ENCODE measurements around the gene HIGD1B.

The HIGD1B gene

GRCh38 chr17:44859701-44860100 is 12.0 kb downstream of the HIGD1B start:
- Histone ChIP-seq H3K4me1 (ENCODE audit: control insufficient read depth, insufficient read depth, low read length) (no peaks in the 10 kb centered on the region), H3K36me3 (ENCODE audit: control insufficient read depth, insufficient read depth, low read length) (peaks cover 35% of the 10 kb centered on the region), H3K9me3 (ENCODE audit: control insufficient read depth, insufficient read depth, low read length) (no peaks in the 10 kb centered on the region), H3K27me3 (ENCODE audit: control insufficient read depth, insufficient read depth, low read length) (no peaks in the 10 kb centered on the region), H3K4me3 (ENCODE audit: low read length) (no peak overlapping the region), H3K27ac (ENCODE audit: low read length) (no peak overlapping the region)
- no peak for DNase-seq (ENCODE audit: low read depth, low spot score)
- WGBS (ENCODE audit: insufficient coverage, insufficient read length): no CpG with 5 or more reads among the region's 5 CpGs

GRCh38 chr17:44862278-44862914 is 14.7 kb downstream of the HIGD1B start:
- no peaks in the 10 kb centered on the region for H3K9me3 ChIP-seq (ENCODE audit: control insufficient read depth, insufficient read depth, low read length)
- peaks cover 32% of the 10 kb centered on the region for H3K36me3 ChIP-seq (ENCODE audit: control insufficient read depth, insufficient read depth, low read length)
- no peaks in the 10 kb centered on the region for H3K27me3 ChIP-seq (ENCODE audit: control insufficient read depth, insufficient read depth, low read length)
- WGBS (ENCODE audit: insufficient coverage, insufficient read length): no CpG with 5 or more reads among the region's 9 CpGs
- H3K4me3 ChIP-seq (ENCODE audit: low read length): no peak overlapping the region
- H3K4me1 ChIP-seq (ENCODE audit: control insufficient read depth, insufficient read depth, low read length): no peaks in the 10 kb centered on the region
- no peak overlapping the region for H3K27ac ChIP-seq (ENCODE audit: low read length)
- no peak for DNase-seq (ENCODE audit: low read depth, low spot score)

GRCh38 chr17:44863061-44863918 is 15.6 kb downstream of the HIGD1B start:
- no peaks in the 10 kb centered on the region for H3K4me1 ChIP-seq (ENCODE audit: control insufficient read depth, insufficient read depth, low read length)

GRCh38 chr17:44864831-44865230 is 17.1 kb downstream of the HIGD1B start:
- no peaks in the 10 kb centered on the region for H3K9me3 ChIP-seq (ENCODE audit: control insufficient read depth, insufficient read depth, low read length)
- no peak overlapping the region for H3K4me3 ChIP-seq (ENCODE audit: low read length)
- no peaks in the 10 kb centered on the region for H3K27me3 ChIP-seq (ENCODE audit: control insufficient read depth, insufficient read depth, low read length)
- WGBS (ENCODE audit: insufficient coverage, insufficient read length): no CpG with 5 or more reads among the region's 10 CpGs
- peaks cover 30% of the 10 kb centered on the region for H3K36me3 ChIP-seq (ENCODE audit: control insufficient read depth, insufficient read depth, low read length)
- DNase-seq (ENCODE audit: low read depth, low spot score): no peak
- H3K4me1 ChIP-seq (ENCODE audit: control insufficient read depth, insufficient read depth, low read length): no peaks in the 10 kb centered on the region
- no peak overlapping the region for H3K27ac ChIP-seq (ENCODE audit: low read length)

More at GRCh38 chr17:44863061-44863918, 15.6 kb downstream of the HIGD1B start:
- WGBS (ENCODE audit: insufficient coverage, insufficient read length): 100% methylated on average over 3 of the region's 12 CpGs
- H3K4me3 ChIP-seq (ENCODE audit: low read length): no peak overlapping the region
- no peaks in the 10 kb centered on the region for H3K27me3 ChIP-seq (ENCODE audit: control insufficient read depth, insufficient read depth, low read length)
- no peak for DNase-seq (ENCODE audit: low read depth, low spot score)
- peaks cover 33% of the 10 kb centered on the region for H3K36me3 ChIP-seq (ENCODE audit: control insufficient read depth, insufficient read depth, low read length)
- no peak overlapping the region for H3K27ac ChIP-seq (ENCODE audit: low read length)
- H3K9me3 ChIP-seq (ENCODE audit: control insufficient read depth, insufficient read depth, low read length): no peaks in the 10 kb centered on the region

- no CpG with 5 or more reads among the region's 1 CpG for WGBS (ENCODE audit: insufficient coverage, insufficient read length)
- peak; percentile 63 for DNase-seq (ENCODE audit: low read depth, low spot score)
- Histone ChIP-seq H3K27ac (ENCODE audit: low read length) (no peak overlapping the region), H3K9me3 (ENCODE audit: control insufficient read depth, insufficient read depth, low read length) (no peaks in the 10 kb centered on the region), H3K27me3 (ENCODE audit: control insufficient read depth, insufficient read depth, low read length) (no peaks in the 10 kb centered on the region), H3K4me3 (ENCODE audit: low read length) (no peak overlapping the region), H3K4me1 (ENCODE audit: control insufficient read depth, insufficient read depth, low read length) (no peaks in the 10 kb centered on the region), H3K36me3 (ENCODE audit: control insufficient read depth, insufficient read depth, low read length) (peaks cover 26% of the 10 kb centered on the region)
Measured at GRCh38 chr17:44865231-44865660, 17.6 kb downstream of the HIGD1B start.

- Histone ChIP-seq H3K4me3 (ENCODE audit: low read length) (no peak overlapping the region), H3K27ac (ENCODE audit: low read length) (no peak overlapping the region), H3K4me1 (ENCODE audit: control insufficient read depth, insufficient read depth, low read length) (no peaks in the 10 kb centered on the region), H3K9me3 (ENCODE audit: control insufficient read depth, insufficient read depth, low read length) (no peaks in the 10 kb centered on the region), H3K27me3 (ENCODE audit: control insufficient read depth, insufficient read depth, low read length) (no peaks in the 10 kb centered on the region), H3K36me3 (ENCODE audit: control insufficient read depth, insufficient read depth, low read length) (peaks cover 24% of the 10 kb centered on the region)
- DNase-seq (ENCODE audit: low read depth, low spot score): no peak
- no CpG with 5 or more reads among the region's 6 CpGs for WGBS (ENCODE audit: insufficient coverage, insufficient read length)
Measured at GRCh38 chr17:44865931-44866330, 18.2 kb downstream of the HIGD1B start.

GRCh38 chr17:44867841-44868240 is 20.2 kb downstream of the HIGD1B start:
- no CpG with 5 or more reads among the region's 3 CpGs for WGBS (ENCODE audit: insufficient coverage, insufficient read length)
- H3K27me3 ChIP-seq (ENCODE audit: control insufficient read depth, insufficient read depth, low read length): no peaks in the 10 kb centered on the region
- no peak for DNase-seq (ENCODE audit: low read depth, low spot score)

GRCh38 chr17:44871556-44871955 is 23.9 kb downstream of the HIGD1B start:
- Histone ChIP-seq H3K27me3 (ENCODE audit: control insufficient read depth, insufficient read depth, low read length) (no peaks in the 10 kb centered on the region), H3K27ac (ENCODE audit: low read length) (no peak overlapping the region), H3K9me3 (ENCODE audit: control insufficient read depth, insufficient read depth, low read length) (no peaks in the 10 kb centered on the region), H3K36me3 (ENCODE audit: control insufficient read depth, insufficient read depth, low read length) (peaks cover 11% of the 10 kb centered on the region; the same call in 1 of the 2 replicates), H3K4me1 (ENCODE audit: control insufficient read depth, insufficient read depth, low read length) (no peaks in the 10 kb centered on the region), H3K4me3 (ENCODE audit: low read length) (no peak overlapping the region)
- WGBS (ENCODE audit: insufficient coverage, insufficient read length): no CpG with 5 or more reads among the region's 12 CpGs
- DNase-seq (ENCODE audit: low read depth, low spot score): no peak

More at GRCh38 chr17:44867841-44868240, 20.2 kb downstream of the HIGD1B start:
- no peak overlapping the region for H3K4me3 ChIP-seq (ENCODE audit: low read length)
- H3K27ac ChIP-seq (ENCODE audit: low read length): no peak overlapping the region
- no peaks in the 10 kb centered on the region for H3K4me1 ChIP-seq (ENCODE audit: control insufficient read depth, insufficient read depth, low read length)
- peaks cover 20% of the 10 kb centered on the region for H3K36me3 ChIP-seq (ENCODE audit: control insufficient read depth, insufficient read depth, low read length)
- no peaks in the 10 kb centered on the region for H3K9me3 ChIP-seq (ENCODE audit: control insufficient read depth, insufficient read depth, low read length)

GRCh38 chr17:44872131-44872768 is 24.6 kb downstream of the HIGD1B start:
- H3K27me3 ChIP-seq (ENCODE audit: control insufficient read depth, insufficient read depth, low read length): no peaks in the 10 kb centered on the region
- no peaks in the 10 kb centered on the region for H3K4me1 ChIP-seq (ENCODE audit: control insufficient read depth, insufficient read depth, low read length)
- no peak overlapping the region for H3K4me3 ChIP-seq (ENCODE audit: low read length)
- WGBS (ENCODE audit: insufficient coverage, insufficient read length): no CpG with 5 or more reads among the region's 9 CpGs
- DNase-seq (ENCODE audit: low read depth, low spot score): no peak
- H3K36me3 ChIP-seq (ENCODE audit: control insufficient read depth, insufficient read depth, low read length): peaks cover 11% of the 10 kb centered on the region; the same call in 1 of the 2 replicates
- no peaks in the 10 kb centered on the region for H3K9me3 ChIP-seq (ENCODE audit: control insufficient read depth, insufficient read depth, low read length)
- no peak overlapping the region for H3K27ac ChIP-seq (ENCODE audit: low read length)

- no peaks in the 10 kb centered on the region for H3K4me1 ChIP-seq (ENCODE audit: control insufficient read depth, insufficient read depth, low read length)
- H3K27ac ChIP-seq (ENCODE audit: low read length): no peak overlapping the region
- H3K4me3 ChIP-seq (ENCODE audit: low read length): no peak overlapping the region
- peaks cover 13% of the 10 kb centered on the region; the same call in 1 of the 2 replicates for H3K36me3 ChIP-seq (ENCODE audit: control insufficient read depth, insufficient read depth, low read length)
- DNase-seq (ENCODE audit: low read depth, low spot score): no peak
- H3K9me3 ChIP-seq (ENCODE audit: control insufficient read depth, insufficient read depth, low read length): no peaks in the 10 kb centered on the region
- no peaks in the 10 kb centered on the region for H3K27me3 ChIP-seq (ENCODE audit: control insufficient read depth, insufficient read depth, low read length)
- no CpG with 5 or more reads among the region's 6 CpGs for WGBS (ENCODE audit: insufficient coverage, insufficient read length)
Measured at GRCh38 chr17:44875761-44876160, 28.1 kb downstream of the HIGD1B start.

All from iPS DF 6.9 (cell line).